ENCODE data around the gene NAXD.
A peak's percentile ranks its signal among the peaks of the same experiment; 100 is the strongest.

NAXD gene

GRCh38 chr13:110646442-110647364 is 31.4 kb downstream of the NAXD start:
- DNase-seq = no peak

- DNase-seq = no peak
Observed at GRCh38 chr13:110647365-110647737, 32.0 kb downstream of the NAXD start.

DNA sequence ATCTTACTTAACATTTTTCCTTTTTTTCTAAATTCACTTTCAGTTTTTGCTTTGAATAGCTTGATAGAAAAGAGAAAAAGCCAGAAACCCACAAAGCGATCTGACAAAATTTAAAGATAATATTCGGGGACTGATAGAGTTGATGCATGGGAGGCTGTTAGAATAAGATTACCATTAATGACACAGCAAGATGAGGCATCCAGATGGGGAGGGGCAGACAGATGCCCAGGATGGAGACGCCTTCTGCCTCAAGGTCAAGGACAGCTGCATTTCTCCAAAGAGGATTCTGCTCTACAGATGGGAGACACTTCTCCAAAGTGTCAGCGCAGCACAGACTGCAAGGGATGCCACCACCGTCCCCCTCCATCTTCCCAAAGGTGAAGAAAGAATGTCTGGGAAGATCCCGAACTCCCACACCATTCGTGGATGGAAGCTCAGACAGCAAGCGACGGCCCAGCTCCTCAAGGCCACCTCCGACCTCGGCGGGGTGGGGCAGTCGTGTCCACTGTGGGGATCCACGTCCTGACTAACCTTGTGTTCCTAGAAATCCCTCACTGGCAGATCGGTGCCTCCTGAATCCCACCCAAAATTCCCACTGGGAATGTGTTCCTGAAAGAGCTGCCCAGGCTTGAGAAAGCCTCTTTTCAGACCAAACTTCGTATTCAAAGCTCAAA is 32.9 kb downstream of the NAXD start:
- DNase-seq = no peak

- no peak for DNase-seq
Observed at GRCh38 chr13:110648848-110649421, 33.6 kb downstream of the NAXD start.

DNA sequence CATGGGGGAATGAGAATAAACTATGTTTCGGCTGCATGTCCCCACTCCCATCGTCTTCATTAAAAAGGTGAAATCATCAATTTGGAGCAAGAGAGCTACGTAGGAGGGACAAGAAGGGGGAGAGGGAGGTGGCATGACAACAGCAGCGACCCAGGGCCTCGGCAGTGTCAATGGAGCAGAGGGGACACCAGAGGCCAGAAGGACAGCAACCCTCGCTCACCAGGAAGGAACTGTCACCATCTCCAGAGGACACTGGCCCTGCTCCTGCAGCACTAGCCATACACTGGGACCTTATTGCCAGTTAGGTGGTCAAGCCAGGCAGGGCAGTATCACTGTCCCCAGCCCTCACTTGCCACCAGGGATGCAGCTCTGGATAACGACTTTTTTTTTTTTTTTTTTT is 34.2 kb downstream of the NAXD start:
- no peak for DNase-seq

DNA sequence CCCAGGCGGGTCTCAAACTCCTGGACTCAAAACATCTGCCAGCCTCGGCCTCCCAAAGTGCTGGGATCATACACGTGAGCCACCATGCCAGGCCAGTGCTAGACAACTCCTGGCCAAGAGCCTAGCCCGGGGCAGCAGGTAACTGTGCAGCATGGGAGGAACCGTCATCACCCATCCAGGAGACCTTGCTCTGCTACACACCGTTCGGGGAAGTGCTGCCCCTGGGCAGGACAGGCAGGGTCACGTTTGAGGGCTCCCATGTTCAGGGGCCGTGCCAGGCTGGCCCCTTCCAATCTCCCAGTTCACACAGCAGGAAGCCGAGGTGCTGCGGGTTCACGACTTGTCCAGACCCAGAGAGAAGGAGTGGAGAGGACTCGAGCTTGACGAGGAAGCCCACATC is 35.1 kb downstream of the NAXD start:
- no peak for DNase-seq

DNA sequence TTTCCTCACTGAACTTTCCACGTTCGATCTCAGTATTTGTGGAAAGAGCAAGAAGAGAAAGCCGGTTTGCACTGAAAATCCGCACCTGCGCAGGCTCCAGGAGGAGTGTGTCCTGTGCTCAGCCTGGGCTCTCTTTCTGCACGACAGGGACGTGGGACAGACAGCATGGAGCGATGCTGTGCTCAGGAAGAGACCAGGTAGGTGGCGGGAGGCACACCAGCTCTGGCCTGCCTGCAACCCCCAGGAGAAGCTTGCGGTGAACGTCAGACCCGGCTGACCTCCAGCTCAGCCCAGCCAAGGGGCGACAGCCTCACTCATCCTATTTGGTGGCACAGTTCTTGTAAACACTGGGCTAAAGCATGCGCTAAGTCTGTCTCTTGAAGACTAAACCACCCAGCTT is 35.9 kb downstream of the NAXD start:
- DNase-seq = no peak

DNA sequence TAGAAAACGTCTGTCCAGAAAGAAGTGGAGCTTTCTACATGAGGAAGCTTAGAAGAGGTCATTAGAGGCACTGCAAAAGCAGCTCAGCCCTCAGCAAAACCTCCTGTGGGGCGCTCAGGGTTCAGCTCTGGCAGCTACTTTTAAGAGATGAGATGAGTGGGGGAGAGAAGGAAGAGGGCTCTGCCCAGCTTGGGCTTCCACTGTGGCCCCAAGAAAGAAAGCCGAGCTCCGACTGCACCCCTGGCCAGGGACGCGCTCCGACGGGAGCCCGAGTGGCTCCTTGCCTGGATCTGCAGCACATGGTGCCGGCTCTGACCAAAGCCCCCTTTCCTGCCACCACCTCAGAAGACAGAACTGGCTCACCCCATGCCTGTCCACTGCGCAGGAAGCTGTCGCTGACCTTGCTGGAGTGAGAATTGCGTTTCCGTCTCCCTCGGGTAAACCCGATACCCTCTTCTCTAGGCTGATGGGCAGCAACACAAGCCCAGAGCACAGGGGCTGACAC is 36.4 kb downstream of the NAXD start:
- no peak for DNase-seq

DNA sequence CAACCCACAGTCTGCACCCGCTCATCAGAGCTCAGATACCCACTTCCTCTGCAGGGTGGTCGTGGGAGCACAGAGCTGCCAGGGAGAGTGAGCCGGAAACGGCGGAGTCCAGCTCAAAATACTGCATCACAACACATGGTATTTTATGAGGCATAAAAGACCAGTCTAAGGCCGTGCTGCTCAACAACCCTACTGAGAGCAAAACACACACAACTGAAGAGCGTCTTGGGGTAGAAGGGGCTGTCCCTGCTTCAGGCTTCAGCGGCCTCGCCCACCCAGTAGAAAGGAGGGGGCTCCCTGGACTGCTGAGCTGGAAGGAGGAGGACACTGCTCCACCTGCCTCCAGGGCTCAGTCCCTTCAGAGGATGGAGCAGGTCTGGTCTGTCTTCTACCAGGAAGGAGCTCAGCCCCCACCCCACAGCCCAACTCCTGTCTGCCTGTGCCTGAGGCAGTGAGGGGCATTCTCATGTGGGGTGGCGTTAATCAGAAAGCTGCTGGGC is 36.9 kb downstream of the NAXD start:
- DNase-seq = no peak

GRCh38 chr13:110652764-110653163 is 37.4 kb downstream of the NAXD start:
- DNase-seq = no peak

GRCh38 chr13:110653271-110653670 is 37.9 kb downstream of the NAXD start:
- no peak for DNase-seq

DNA sequence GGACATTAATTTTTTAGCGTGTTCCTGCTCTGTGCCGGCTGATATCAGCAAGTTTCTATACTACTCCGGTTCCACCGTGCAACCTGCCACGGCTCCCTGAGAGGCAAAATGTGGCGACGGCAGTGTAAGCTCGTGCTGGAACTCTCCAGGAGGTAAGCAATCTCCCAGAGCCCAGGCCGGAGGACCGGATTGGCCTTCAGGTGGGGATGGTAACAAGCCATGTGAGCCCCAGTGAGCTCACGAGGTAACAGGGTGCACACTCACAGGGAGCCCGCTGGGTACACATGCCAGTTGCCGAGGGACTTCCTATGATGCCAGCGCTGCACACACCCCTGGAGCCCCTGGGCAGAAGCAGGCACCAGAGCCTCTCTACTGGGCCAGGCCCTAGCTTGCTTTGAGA is 38.5 kb downstream of the NAXD start:
- no peak for DNase-seq

DNA sequence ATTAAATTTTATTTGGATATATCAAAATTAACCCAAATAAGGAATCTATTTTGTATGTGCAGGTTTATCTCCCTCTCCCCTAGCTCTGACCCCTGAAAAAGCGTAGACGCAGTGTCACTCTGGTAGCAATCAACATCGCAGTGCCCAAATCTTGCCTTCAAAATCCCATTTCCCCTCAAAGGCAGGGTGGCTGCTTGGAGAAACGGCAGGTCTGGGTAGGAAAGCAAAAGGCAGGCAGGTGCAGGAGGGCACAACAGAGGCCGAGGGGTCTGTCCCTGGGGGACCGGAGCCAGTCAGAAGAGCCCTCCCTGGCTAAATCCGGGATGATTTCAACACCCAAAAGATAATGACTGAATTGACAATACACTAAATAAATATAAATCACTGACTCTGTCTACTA is 41.9 kb downstream of the NAXD start:
- no peak for DNase-seq

- peak in 1 of 2 donors; percentile 82 for DNase-seq
Observed at GRCh38 chr13:110658218-110658911, 43.0 kb downstream of the NAXD start.

GRCh38 chr13:110661256-110661655 is 45.9 kb downstream of the NAXD start:
- no peak for DNase-seq

DNA sequence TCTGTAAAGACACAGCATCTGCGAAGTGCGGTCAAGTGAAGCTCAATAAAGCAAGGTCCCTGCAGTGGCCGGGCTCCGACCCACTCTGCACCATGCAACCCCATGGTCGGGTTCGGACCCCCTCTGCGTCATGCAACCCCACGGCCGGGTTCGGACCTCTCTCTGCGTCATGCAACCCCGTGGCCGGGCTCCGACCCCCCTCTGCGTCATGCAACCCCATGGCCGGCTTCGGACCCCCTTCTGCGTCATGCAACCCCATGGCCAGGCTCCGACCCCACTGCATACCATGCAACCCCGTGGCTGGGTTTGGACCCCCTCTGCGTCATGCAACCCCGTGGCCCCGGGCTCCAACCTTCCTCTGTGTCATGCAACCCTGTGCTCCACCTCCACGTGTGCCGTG is 46.7 kb downstream of the NAXD start:
- DNase-seq = no peak

GRCh38 chr13:110662777-110663443 is 47.6 kb downstream of the NAXD start:
- no peak for DNase-seq

GRCh38 chr13:110663491-110663890 is 48.1 kb downstream of the NAXD start:
- no peak for DNase-seq

DNA sequence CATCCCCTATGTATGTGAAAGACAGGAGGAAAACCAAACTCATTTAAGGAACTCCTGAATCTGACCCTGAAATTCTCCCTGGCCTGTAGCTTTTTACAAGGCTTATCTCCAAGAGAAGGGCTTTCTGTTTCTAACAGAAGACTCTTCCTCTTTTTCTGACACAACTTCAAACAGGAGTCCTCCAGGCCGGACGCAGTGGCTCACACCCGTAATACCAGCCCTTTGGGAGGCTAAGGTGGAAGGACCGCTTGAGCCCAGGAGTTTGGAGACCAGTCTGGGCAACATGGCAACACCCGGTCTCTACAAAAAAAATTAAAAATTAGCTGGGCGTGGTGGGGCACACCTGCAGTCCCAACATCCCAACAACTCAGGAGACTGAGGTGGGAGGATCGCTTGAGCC is 48.7 kb downstream of the NAXD start:
- no peak for DNase-seq

- no peak for DNase-seq
Observed at GRCh38 chr13:110664673-110665072, 49.3 kb downstream of the NAXD start.

- DNase-seq = no peak
Observed at GRCh38 chr13:110665491-110666254, 50.3 kb downstream of the NAXD start.

DNA sequence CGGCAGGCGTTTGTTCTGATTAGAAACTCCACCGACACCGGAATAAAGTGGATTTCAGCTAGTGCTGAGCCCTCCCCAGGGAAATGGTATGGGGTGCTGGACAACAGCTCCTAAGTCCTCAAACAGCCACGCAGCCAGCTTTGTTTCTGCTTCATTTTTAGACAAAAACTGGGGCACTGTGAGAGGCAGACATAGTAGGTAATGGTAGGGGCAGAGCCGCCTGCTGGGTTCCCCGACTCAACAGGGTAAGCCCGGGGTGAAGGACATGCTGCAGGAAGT is 50.8 kb downstream of the NAXD start:
- no peak for DNase-seq
